Aorta (tissue), 5 donors: ENCODE results near the gene MEGF11. TPM values are rescaled to one million over a fixed set of nuclear protein-coding genes. Genes with fewer than 3 reads are reported as not detected.

ENCODE experiments used
- ATAC-seq: fragments of 200-7000 bp; cut with Tn5 transposase; one replicate; pipeline ENCODE4 v1.9.1; 2022; ENCODE audit warnings: moderate library complexity; ENCODE audit not compliant: low FRiP score
- DNase-seq, 2 donors: peaks; one replicate each; pipeline ENCODE4 v3.0.0-alpha.2; 2020
- H3K27ac ChIP-seq, 2 donors: one replicate each; pipeline ENCODE4 v1.5.1; 2013; ENCODE audit warnings: low read length in 2 of 2, mild to moderate bottlenecking in 2 of 2, moderate library complexity in 2 of 2, control low read depth in 1 of 2, inconsistent platforms in 1 of 2, low read depth in 1 of 2
- H3K27me3 ChIP-seq, 2 donors: one replicate each; pipeline ENCODE4 v1.6.1; 2013; ENCODE audit warnings: control low read depth in 1 of 2, low read length in 1 of 2, mild to moderate bottlenecking in 1 of 2, moderate library complexity in 1 of 2; ENCODE audit not compliant: insufficient read depth in 2 of 2, control insufficient read depth in 1 of 2
- H3K36me3 ChIP-seq, 2 donors: one replicate each; pipeline ENCODE4 v1.6.1; 2013; ENCODE audit warnings: control low read depth in 1 of 2, low read length in 1 of 2, mild to moderate bottlenecking in 1 of 2; ENCODE audit not compliant: insufficient read depth in 2 of 2, control insufficient read depth in 1 of 2
- H3K4me1 ChIP-seq, 2 donors: one replicate each; pipeline ENCODE4 v1.6.1; 2013; ENCODE audit warnings: low read length in 2 of 2, control low read depth in 1 of 2, mild to moderate bottlenecking in 1 of 2, moderate library complexity in 1 of 2; ENCODE audit not compliant: insufficient read depth in 2 of 2, control insufficient read depth in 1 of 2
- H3K4me3 ChIP-seq, 2 donors: one replicate each; pipeline ENCODE4 v1.5.1; 2013; ENCODE audit warnings: low read length in 2 of 2, control low read depth in 1 of 2, mild to moderate bottlenecking in 1 of 2
- H3K9me3 ChIP-seq: one replicate; pipeline ENCODE4 v1.6.1; 2013; ENCODE audit warnings: mild to moderate bottlenecking, low read length; ENCODE audit not compliant: control insufficient read depth
- WGBS, 2 donors: extraction: QIAGEN DNeasy Blood & Tissue Kit; methylation state at CpG; one replicate each; pipeline ENCODE4 v1.1.7; 2013; 5-methylcytosine and 5-hydroxymethylcytosine counted together
- intact Hi-C, 2 donors: fragments of 100-400 bp; cut with DNase I; formaldehyde crosslinking; loops; one replicate each; pipeline versions ENCODE4 v1.14.2 to v1.15.0; 2022
- polyA plus RNA-seq, 2 donors: library from polyadenylated mRNA; stranded (reverse); fragments of 200-250 nt; gene quantifications; one replicate each; pipeline ENCODE4 v1.2.3, GENCODE V29; 2013
- total RNA-seq, 2 donors: library from RNA; stranded (reverse); fragmentation: NEBNext Ultra II Directional; extraction: Animal tissue kit (Norgen Biotek cat#: 25700); gene quantifications; one replicate each; pipeline ENCODE4 v1.2.1, GENCODE V29; 2021
- donor health status: healthy with polysubstance abuse.
- donor health status: Bipolar disorder and iron deficiency.
- donor health status: DM: no; HTN: no; CAD: no.
- donor health status: DM: no; HTN: no; CAD: no.
- donor health status: DM: yes; HTN: yes; CAD: no.

Gene MEGF11
- total and polyA plus RNA-seq, 4 donors: not detected

- 4 to 5% methylated on average over 21 to 22 of the region's 22 CpGs for WGBS, 2 donors
- Histone ChIP-seq H3K9me3 (no peaks in the 10 kb centered on the region), H3K4me1 (peaks cover 0 to 3% of the 10 kb centered on the region in 2 donors), H3K27me3 (no peaks in the 10 kb centered on the region), H3K4me3 (peak overlapping the region; percentile 82), H3K36me3 (no peaks in the 10 kb centered on the region), H3K27ac (peak overlapping the region; percentile 46 to 85)
- ATAC-seq: no peak
- intact Hi-C loops: no loop called here
- no peak for DNase-seq
Observed at GRCh38 chr15:66292571-66293418, 39.2 kb upstream of the MEGF11 start.

GRCh38 chr15:66291816-66292570 lies 38.4 kb upstream of the MEGF11 start:
- Histone ChIP-seq H3K4me1 (peaks cover 0 to 3% of the 10 kb centered on the region in 2 donors), H3K27ac (no peak overlapping the region), H3K36me3 (no peaks in the 10 kb centered on the region), H3K4me3 (peak overlapping the region in 1 of 2 donors; percentile 24), H3K27me3 (no peaks in the 10 kb centered on the region), H3K9me3 (no peaks in the 10 kb centered on the region)
- intact Hi-C loops: no loop called here
- WGBS, 2 donors: 78 to 79% methylated on average over 6 of the region's 6 CpGs
- DNase-seq (no peak), ATAC-seq (no peak)

GRCh38 chr15:66290518-66290917 lies 37.0 kb upstream of the MEGF11 start:
- H3K27ac ChIP-seq: no peak overlapping the region
- H3K9me3 ChIP-seq: no peaks in the 10 kb centered on the region
- intact Hi-C loops: no loop called here
- H3K36me3 ChIP-seq: no peaks in the 10 kb centered on the region
- DNase-seq: no peak
- no peaks in the 10 kb centered on the region for H3K27me3 ChIP-seq
- H3K4me1 ChIP-seq: peaks cover 0 to 3% of the 10 kb centered on the region in 2 donors
- H3K4me3 ChIP-seq: no peak overlapping the region
- ATAC-seq: no peak

GRCh38 chr15:66290007-66290406 lies 36.5 kb upstream of the MEGF11 start:
- Histone ChIP-seq H3K4me3 (no peak overlapping the region), H3K36me3 (no peaks in the 10 kb centered on the region), H3K27me3 (no peaks in the 10 kb centered on the region), H3K4me1 (peaks cover 0 to 3% of the 10 kb centered on the region in 2 donors), H3K9me3 (no peaks in the 10 kb centered on the region), H3K27ac (no peak overlapping the region)
- 97% methylated on average over 3 of the region's 3 CpGs for WGBS, 2 donors
- DNase-seq (no peak), ATAC-seq (no peak)
- intact Hi-C loops: no loop called here

GRCh38 chr15:66288551-66289185 lies 35.1 kb upstream of the MEGF11 start:
- H3K27me3 ChIP-seq: no peaks in the 10 kb centered on the region
- 70 to 73% methylated on average over 6 of the region's 6 CpGs for WGBS, 2 donors
- peaks cover 0 to 3% of the 10 kb centered on the region in 2 donors for H3K4me1 ChIP-seq
- intact Hi-C loops: loop anchor here (5.0 to 10.0 kb wide), 4 partner anchors 371 to 654 kb away; no protein-coding TSS in a partner anchor
- H3K9me3 ChIP-seq: no peaks in the 10 kb centered on the region
- DNase-seq (no peak), ATAC-seq (no peak)
- no peak overlapping the region for H3K27ac ChIP-seq
- H3K36me3 ChIP-seq: no peaks in the 10 kb centered on the region
- no peak overlapping the region for H3K4me3 ChIP-seq

DNA sequence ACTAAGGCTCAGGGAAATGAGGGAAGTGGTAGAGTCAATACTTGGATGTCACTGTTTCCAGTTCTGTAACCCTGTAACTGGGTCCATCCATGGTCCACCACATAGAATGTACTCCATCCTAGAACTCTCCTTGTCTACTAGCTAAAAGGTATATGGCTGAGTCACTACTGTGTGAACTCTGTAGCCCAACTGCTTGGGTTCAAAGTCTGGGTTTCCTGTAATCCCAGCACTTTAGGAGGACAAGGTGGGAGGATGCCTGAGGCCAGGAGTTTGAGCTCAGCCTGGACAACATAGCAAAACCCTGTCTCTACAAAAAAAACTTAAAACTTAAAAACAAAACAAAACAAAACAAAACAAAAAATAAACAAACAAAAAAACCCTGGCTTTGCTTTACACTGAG lies 34.5 kb upstream of the MEGF11 start:
- H3K4me3 ChIP-seq: no peak overlapping the region
- H3K27ac ChIP-seq: no peak overlapping the region
- no peaks in the 10 kb centered on the region for H3K27me3 ChIP-seq
- no peak for ATAC-seq
- intact Hi-C loops: loop anchor here (5.0 to 10.0 kb wide), 4 partner anchors 371 to 653 kb away; no protein-coding TSS in a partner anchor
- H3K36me3 ChIP-seq: no peaks in the 10 kb centered on the region
- DNase-seq: no peak
- H3K9me3 ChIP-seq: no peaks in the 10 kb centered on the region
- peaks cover 0 to 3% of the 10 kb centered on the region in 2 donors for H3K4me1 ChIP-seq

DNA sequence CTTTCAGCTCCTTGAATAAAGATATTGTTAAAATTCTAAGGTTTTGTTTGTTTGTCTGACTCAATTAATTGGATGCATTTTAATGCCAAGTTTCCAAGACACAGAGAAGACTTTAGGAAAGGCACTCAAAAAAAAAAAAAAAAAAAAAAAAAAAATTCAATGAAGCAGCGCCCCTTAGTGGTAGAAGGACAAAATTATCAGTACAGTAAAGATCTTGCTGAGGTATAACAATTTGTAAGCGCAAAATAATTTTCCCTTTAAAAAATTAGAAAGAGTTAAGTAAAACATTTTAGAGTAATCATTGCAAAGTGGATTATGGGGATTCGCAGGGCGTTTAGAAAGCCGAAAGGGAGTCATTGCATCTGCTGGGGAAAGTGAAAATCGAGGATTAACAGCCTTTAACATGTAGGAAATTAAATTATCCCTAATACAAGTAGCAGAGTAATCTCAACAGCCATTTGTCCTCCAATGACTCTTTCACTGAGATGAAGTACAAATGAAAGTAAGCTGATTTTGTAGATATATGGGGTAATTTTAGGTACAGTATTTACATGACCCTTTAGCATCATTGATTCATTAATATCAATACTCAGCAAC lies 34.0 kb upstream of the MEGF11 start:
- Histone ChIP-seq H3K27me3 (no peaks in the 10 kb centered on the region), H3K27ac (no peak overlapping the region), H3K4me3 (no peak overlapping the region), H3K4me1 (peaks cover 0 to 3% of the 10 kb centered on the region in 2 donors), H3K9me3 (no peaks in the 10 kb centered on the region), H3K36me3 (no peaks in the 10 kb centered on the region)
- ATAC-seq (no peak), DNase-seq (no peak)
- intact Hi-C loops: loop anchor here (5.0 to 10.0 kb wide), 4 partner anchors 370 to 653 kb away; no protein-coding TSS in a partner anchor
- WGBS, 2 donors: 13 to 14% methylated on average over 6 of the region's 6 CpGs

DNA sequence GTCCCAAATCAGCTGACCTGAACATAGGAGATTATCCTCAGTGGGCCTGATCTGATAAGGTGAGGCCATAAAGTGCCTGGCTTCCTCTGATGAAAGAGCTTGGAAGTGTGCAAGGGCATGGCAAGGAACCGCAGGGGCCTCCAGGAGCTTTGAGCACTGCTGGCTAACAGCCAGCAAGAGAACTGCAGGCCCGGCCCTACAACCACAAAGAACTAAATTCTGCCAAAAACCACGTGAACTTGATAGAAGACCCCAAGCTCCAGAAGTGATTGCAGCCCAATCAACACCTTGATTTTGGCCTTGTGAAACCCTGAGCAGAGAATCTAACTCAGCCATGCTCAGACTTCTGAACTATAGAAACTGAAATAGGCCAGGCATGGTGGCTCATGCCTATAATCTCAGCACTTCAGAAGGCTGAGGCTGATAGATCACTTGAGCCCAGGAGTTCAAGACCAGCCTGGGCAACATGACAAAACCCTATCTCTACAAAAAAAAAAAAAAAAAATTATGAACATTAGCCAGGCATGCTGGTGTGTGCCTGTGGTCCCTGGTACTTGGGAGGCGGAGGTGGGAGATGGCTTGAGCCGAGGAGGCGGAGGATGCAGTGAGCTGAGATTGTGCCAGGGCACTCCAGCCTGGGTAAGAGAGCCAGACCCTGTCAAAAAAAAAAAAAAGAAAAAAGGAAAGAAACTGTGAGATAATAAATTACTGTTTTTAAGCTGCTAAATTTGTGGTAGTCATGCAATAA lies 32.2 kb upstream of the MEGF11 start:
- WGBS, 2 donors: 80 to 82% methylated on average over 6 of the region's 6 CpGs
- intact Hi-C loops: loop anchor here (5.0 to 10.0 kb wide), 4 partner anchors 368 to 651 kb away; no protein-coding TSS in a partner anchor
- Histone ChIP-seq H3K9me3 (no peaks in the 10 kb centered on the region), H3K27ac (no peak overlapping the region), H3K4me1 (no peaks in the 10 kb centered on the region), H3K36me3 (no peaks in the 10 kb centered on the region), H3K4me3 (no peak overlapping the region), H3K27me3 (no peaks in the 10 kb centered on the region)
- ATAC-seq (no peak), DNase-seq (no peak)
